Measurements from ENCODE around the gene ZNF747.
A peak's percentile ranks its signal among the peaks of the same experiment; 100 is the strongest.

ZNF747 gene

GRCh38 chr16:30534368-30535105 lies at the start of gene ZNF747:
ZNF747 (minus strand) TSS chr16:30534858; CDS start chr16:30534679, 179 bp downstream.
- peak; percentile 80 for DNase-seq (ENCODE audit: low read depth)

- no peak for DNase-seq (ENCODE audit: low read depth)
Observed at GRCh38 chr16:30582611-30583340, 48.1 kb upstream of the ZNF747 start.

- DNase-seq (ENCODE audit: low read depth): no peak
Observed at GRCh38 chr16:30581457-30581856, 46.8 kb upstream of the ZNF747 start.

GRCh38 chr16:30574678-30575077 lies 40.0 kb upstream of the ZNF747 start:
- no peak for DNase-seq (ENCODE audit: low read depth)

GRCh38 chr16:30571445-30572322 lies 37.0 kb upstream of the ZNF747 start, which contains the start of gene ZNF688:
ZNF688 (minus strand) TSS chr16:30571714; CDS start chr16:30571629, 85 bp downstream.
- peak; percentile 99 for DNase-seq (ENCODE audit: low read depth)

- peak; percentile 61 for DNase-seq (ENCODE audit: low read depth)
Observed at GRCh38 chr16:30570636-30571444, 36.2 kb upstream of the ZNF747 start.

- no peak for DNase-seq (ENCODE audit: low read depth)
Observed at GRCh38 chr16:30569746-30570635, 35.3 kb upstream of the ZNF747 start.

- no peak for DNase-seq (ENCODE audit: low read depth)
Observed at GRCh38 chr16:30569281-30569680, 34.6 kb upstream of the ZNF747 start.

GRCh38 chr16:30567991-30568638 lies 33.5 kb upstream of the ZNF747 start:
- DNase-seq (ENCODE audit: low read depth): peak; percentile 77

- no peak for DNase-seq (ENCODE audit: low read depth)
Observed at GRCh38 chr16:30567160-30567990, 32.7 kb upstream of the ZNF747 start.

- no peak for DNase-seq (ENCODE audit: low read depth)
Observed at GRCh38 chr16:30566531-30566930, 31.9 kb upstream of the ZNF747 start.

- DNase-seq (ENCODE audit: low read depth): no peak
Observed at GRCh38 chr16:30565984-30566383, 31.3 kb upstream of the ZNF747 start.

- DNase-seq (ENCODE audit: low read depth): no peak
Observed at GRCh38 chr16:30565526-30565925, 30.9 kb upstream of the ZNF747 start.

- no peak for DNase-seq (ENCODE audit: low read depth)
Observed at GRCh38 chr16:30562021-30562420, 27.4 kb upstream of the ZNF747 start.

- peak; percentile 11 for DNase-seq (ENCODE audit: low read depth)
Observed at GRCh38 chr16:30561089-30561816, 26.6 kb upstream of the ZNF747 start.

GRCh38 chr16:30559690-30560089 lies 25.0 kb upstream of the ZNF747 start:
- no peak for DNase-seq (ENCODE audit: low read depth)

- no peak for DNase-seq (ENCODE audit: low read depth)
Observed at GRCh38 chr16:30558789-30559377, 24.2 kb upstream of the ZNF747 start.

Measured in EH (cell line).